Calu3 (cell line): ENCODE results near the gene TANC1. TPM values are rescaled to one million over a fixed set of nuclear protein-coding genes. Genes with fewer than 3 reads are reported as not detected.

Experiments used
- BruUV-seq: library from RNA; stranded (reverse); fragments of 400-500 nt; replicated peaks from 2 replicates; lab custom pipeline; 2021; lab: Mats Ljungman, UMichigan
- CTCF ChIA-PET: fragments of 300-600 bp; sonication (Branson Sonifier 250); formaldehyde crosslinking; loops from one replicate; lab custom pipeline; 2022; ENCODE audit warnings: antibody characterized with exemption; lab: Charles Lee
- DNase-seq: peaks from one replicate; pipeline ENCODE4 v3.0.0; 2022
- H3K27ac Mint-ChIP-seq: one replicate; pipeline ENCODE4 v1.8.0; 2022; ENCODE audit warnings: mixed read lengths; ENCODE audit not compliant: unreplicated experiment
- H3K27me3 Mint-ChIP-seq: one replicate; pipeline ENCODE4 v1.8.0; 2022; ENCODE audit warnings: mixed read lengths; ENCODE audit not compliant: unreplicated experiment
- H3K36me3 Mint-ChIP-seq: one replicate; pipeline ENCODE4 v1.8.0; 2022; ENCODE audit warnings: mild to moderate bottlenecking, moderate library complexity, mixed read lengths; ENCODE audit not compliant: insufficient read depth, unreplicated experiment
- H3K4me1 Mint-ChIP-seq: one replicate; pipeline ENCODE4 v1.8.0; 2022; ENCODE audit warnings: mild to moderate bottlenecking, low read depth, mixed read lengths; ENCODE audit not compliant: unreplicated experiment
- H3K4me3 Mint-ChIP-seq: one replicate; pipeline ENCODE4 v1.8.0; 2022; ENCODE audit warnings: mild to moderate bottlenecking, low read depth, moderate library complexity, mixed read lengths; ENCODE audit not compliant: unreplicated experiment
- H3K9me3 Mint-ChIP-seq: one replicate; pipeline ENCODE4 v1.8.0; 2022; ENCODE audit warnings: low read depth, mixed read lengths; ENCODE audit not compliant: unreplicated experiment
- intact Hi-C: fragments of 100-400 bp; cut with micrococcal nuclease; formaldehyde crosslinking; loops from one replicate; pipeline ENCODE4 v1.10.0; 2022; ENCODE audit not compliant: unreplicated experiment
- total RNA-seq: library from RNA; stranded (reverse); gene quantifications from 2 replicates; pipeline ENCODE4 v1.2.3, GENCODE V29; 2022
- TF ChIP-seq, protein P1 (sequence below): fragments of 200-600 bp; IDR thresholded peaks from one replicate; pipeline ENCODE4 v1.8.0; 2022; ENCODE audit warnings: antibody characterized with exemption; ENCODE audit not compliant: unreplicated experiment

Gene TANC1
- total RNA-seq, 1 experiment from 2014 or later = 41.2 TPM

GRCh38 chr2:159098921-159099411 is 130.5 kb downstream of the TANC1 start:
- Mint-ChIP-seq H3K27me3 (no peaks in the 10 kb centered on the region), H3K4me1 (peaks cover 43% of the 10 kb centered on the region), H3K9me3 (peaks cover 9% of the 10 kb centered on the region), H3K4me3 (peak overlapping the region; percentile 5), H3K36me3 (peaks cover 25% of the 10 kb centered on the region), H3K27ac (peak overlapping the region; percentile 80)
- no TSS peak for BruUV-seq
- TF ChIP-seq, protein P1, sequence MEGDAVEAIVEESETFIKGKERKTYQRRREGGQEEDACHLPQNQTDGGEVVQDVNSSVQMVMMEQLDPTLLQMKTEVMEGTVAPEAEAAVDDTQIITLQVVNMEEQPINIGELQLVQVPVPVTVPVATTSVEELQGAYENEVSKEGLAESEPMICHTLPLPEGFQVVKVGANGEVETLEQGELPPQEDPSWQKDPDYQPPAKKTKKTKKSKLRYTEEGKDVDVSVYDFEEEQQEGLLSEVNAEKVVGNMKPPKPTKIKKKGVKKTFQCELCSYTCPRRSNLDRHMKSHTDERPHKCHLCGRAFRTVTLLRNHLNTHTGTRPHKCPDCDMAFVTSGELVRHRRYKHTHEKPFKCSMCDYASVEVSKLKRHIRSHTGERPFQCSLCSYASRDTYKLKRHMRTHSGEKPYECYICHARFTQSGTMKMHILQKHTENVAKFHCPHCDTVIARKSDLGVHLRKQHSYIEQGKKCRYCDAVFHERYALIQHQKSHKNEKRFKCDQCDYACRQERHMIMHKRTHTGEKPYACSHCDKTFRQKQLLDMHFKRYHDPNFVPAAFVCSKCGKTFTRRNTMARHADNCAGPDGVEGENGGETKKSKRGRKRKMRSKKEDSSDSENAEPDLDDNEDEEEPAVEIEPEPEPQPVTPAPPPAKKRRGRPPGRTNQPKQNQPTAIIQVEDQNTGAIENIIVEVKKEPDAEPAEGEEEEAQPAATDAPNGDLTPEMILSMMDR = no peak
- DNase-seq = no peak
- CTCF ChIA-PET = interaction anchor here (0.6 to 1.1 kb wide), 3 partner anchors 26 to 620 kb away, joined by 3 to 4 read pairs (median 3); no protein-coding TSS in a partner anchor
- intact Hi-C loops = loop anchor here (10.0 kb wide), 1 partner anchor 124 kb away; no protein-coding TSS in a partner anchor

GRCh38 chr2:159101755-159102489 is 133.5 kb downstream of the TANC1 start:
- H3K4me1 Mint-ChIP-seq = peaks cover 35% of the 10 kb centered on the region
- BruUV-seq = no TSS peak
- no peaks in the 10 kb centered on the region for H3K27me3 Mint-ChIP-seq
- peaks cover under 1% of the 10 kb centered on the region for H3K9me3 Mint-ChIP-seq
- no peak overlapping the region for H3K27ac Mint-ChIP-seq
- H3K36me3 Mint-ChIP-seq = peaks cover 15% of the 10 kb centered on the region
- no peak overlapping the region for H3K4me3 Mint-ChIP-seq
- intact Hi-C loops = no loop called here
- no peak for DNase-seq
- TF ChIP-seq, protein P1 = no peak
- CTCF ChIA-PET = no interaction called here

DNA sequence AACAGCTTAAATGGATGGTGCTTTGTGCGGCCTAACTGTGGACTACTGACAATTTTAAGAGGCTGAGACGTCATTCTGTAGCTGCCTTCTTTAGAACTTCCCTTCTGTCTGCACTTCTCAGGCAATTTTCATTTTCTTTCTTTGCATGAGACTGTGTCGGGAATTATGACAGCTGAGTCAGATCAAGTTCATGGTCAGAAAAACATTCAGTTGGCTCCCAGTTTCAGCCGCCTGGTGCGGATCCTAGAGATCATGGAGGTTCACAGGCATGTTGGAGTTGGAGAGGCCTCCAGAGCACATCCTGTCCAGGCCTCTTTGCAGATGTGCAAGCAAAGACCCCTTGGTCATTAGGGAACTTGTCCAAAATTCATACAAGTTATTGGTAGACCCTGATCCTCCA is 135.0 kb downstream of the TANC1 start:
- H3K4me1 Mint-ChIP-seq = peaks cover 40% of the 10 kb centered on the region
- H3K4me3 Mint-ChIP-seq = no peak overlapping the region
- H3K27ac Mint-ChIP-seq = no peak overlapping the region
- BruUV-seq = no TSS peak
- CTCF ChIA-PET = no interaction called here
- DNase-seq = no peak
- intact Hi-C loops = no loop called here
- H3K36me3 Mint-ChIP-seq = peaks cover 12% of the 10 kb centered on the region
- TF ChIP-seq, protein P1 = no peak
- no peaks in the 10 kb centered on the region for H3K9me3 Mint-ChIP-seq
- H3K27me3 Mint-ChIP-seq = no peaks in the 10 kb centered on the region

GRCh38 chr2:159106109-159106508 is 137.7 kb downstream of the TANC1 start:
- H3K27me3 Mint-ChIP-seq = no peaks in the 10 kb centered on the region
- H3K9me3 Mint-ChIP-seq = no peaks in the 10 kb centered on the region
- intact Hi-C loops = no loop called here
- H3K4me3 Mint-ChIP-seq = no peak overlapping the region
- BruUV-seq = no TSS peak
- CTCF ChIA-PET = no interaction called here
- no peak overlapping the region for H3K27ac Mint-ChIP-seq
- no peaks in the 10 kb centered on the region for H3K36me3 Mint-ChIP-seq
- H3K4me1 Mint-ChIP-seq = peaks cover 14% of the 10 kb centered on the region
- TF ChIP-seq, protein P1 = no peak
- no peak for DNase-seq
